A204.1 (cell line): Measurements from ENCODE around the gene SOX10.

Experiments
- FAIRE-seq: peaks from 2 replicates; lab custom pipeline; 2012; peaks lifted over from hg19 to GRCh38; lab: Jason Lieb, UNC

The SOX10 gene

GRCh38 chr22:37983860-37984791 is at the start of gene SOX10:
TSS of gene SOX10 (minus strand) at chr22:37984555. CDS start at chr22:37983784, 771 bp downstream.
- FAIRE-seq, result no peak

- no peak for FAIRE-seq
These were observed 49.3 kb upstream of the SOX10 start for GRCh38 chr22:38033522-38034277.

GRCh38 chr22:38032681-38033521 is 48.5 kb upstream of the SOX10 start:
- FAIRE-seq, result no peak

- FAIRE-seq, result no peak
These were observed 47.1 kb upstream of the SOX10 start for GRCh38 chr22:38031491-38031890.

GRCh38 chr22:38030311-38031133 is 46.2 kb upstream of the SOX10 start:
- FAIRE-seq, result no peak

- no peak for FAIRE-seq
These were observed 45.5 kb upstream of the SOX10 start for GRCh38 chr22:38029901-38030300.

GRCh38 chr22:38029370-38029769 is 45.0 kb upstream of the SOX10 start:
- no peak for FAIRE-seq

GRCh38 chr22:38028344-38029130 is 44.2 kb upstream of the SOX10 start:
- no peak for FAIRE-seq

GRCh38 chr22:38027487-38027886 is 43.1 kb upstream of the SOX10 start:
- FAIRE-seq, result no peak

GRCh38 chr22:38026130-38027111 is 42.1 kb upstream of the SOX10 start:
- FAIRE-seq, result no peak

GRCh38 chr22:38025514-38025913 is 41.2 kb upstream of the SOX10 start:
- FAIRE-seq, result no peak

- FAIRE-seq, result no peak
These were observed 38.7 kb upstream of the SOX10 start for GRCh38 chr22:38023045-38023444.

GRCh38 chr22:38021206-38021605 is 36.9 kb upstream of the SOX10 start:
- FAIRE-seq, result no peak

- FAIRE-seq, result no peak
These were observed 34.8 kb upstream of the SOX10 start for GRCh38 chr22:38018938-38019827.

- no peak for FAIRE-seq
These were observed 33.9 kb upstream of the SOX10 start for GRCh38 chr22:38017939-38018885.

GRCh38 chr22:38017272-38017920 is 33.0 kb upstream of the SOX10 start:
- FAIRE-seq, result no peak
